OCI-LY3 (cell line): Measurements from ENCODE around the gene AHRR.

Source experiments
- H2AFZ ChIP-seq: fragments of 200-600, 300-600 bp; shearing (Covaris generic); 2 replicates; pipeline ENCODE4 v1.6.0; 2014; ENCODE audit warnings: antibody characterized with exemption, low read depth, low read length
- H3K27ac ChIP-seq: fragments of 200-600, 300-600 bp; sonication (generic); 2 replicates; pipeline ENCODE4 v1.5.1; 2014; ENCODE audit warnings: mild to moderate bottlenecking, low read length, moderate library complexity, mixed read lengths
- H3K27me3 ChIP-seq: fragments of 200-600, 300-600 bp; sonication (generic); 2 replicates; pipeline ENCODE4 v1.6.1; 2014; ENCODE audit warnings: low read depth, low read length, mixed read lengths
- H3K36me3 ChIP-seq: fragments of 200-600, 300-600 bp; sonication (generic); replicated peaks from 2 replicates; pipeline ENCODE3; 2014; ENCODE audit warnings: low read depth, low read length, mixed read lengths
- H3K4me1 ChIP-seq: fragments of 300-600, 200-600 bp; sonication (generic); 2 replicates; pipeline ENCODE4 v1.6.1; 2014; ENCODE audit warnings: low read length, mixed read lengths
- H3K4me2 ChIP-seq: fragments of 200-600, 300-600 bp; sonication (generic); 2 replicates; pipeline ENCODE4 v1.6.1; 2014; ENCODE audit warnings: low read length, mixed read lengths
- H3K4me3 ChIP-seq: fragments of 300-600, 200-600 bp; sonication (generic); 2 replicates; pipeline ENCODE4 v1.5.1; 2014; ENCODE audit warnings: antibody characterized with exemption, mild to moderate bottlenecking, low read length, moderate library complexity
- H3K79me2 ChIP-seq: fragments of 300-600, 200-600 bp; shearing (Covaris generic); 2 replicates; pipeline ENCODE4 v1.6.1; 2014; ENCODE audit warnings: mild to moderate bottlenecking, low read length, mixed read lengths
- H3K9ac ChIP-seq: fragments of 300-600, 200-600 bp; shearing (Covaris generic); 2 replicates; pipeline ENCODE4 v1.6.0; 2014; ENCODE audit warnings: mild to moderate bottlenecking, low read length, moderate library complexity
- H3K9me3 ChIP-seq: fragments of 200-600, 300-600 bp; shearing (Covaris generic); 2 replicates; pipeline ENCODE4 v1.6.1; 2014; ENCODE audit warnings: low read length, mixed read lengths; ENCODE audit not compliant: insufficient read depth
- H4K20me1 ChIP-seq: fragments of 200-600, 300-600 bp; sonication (generic); 2 replicates; pipeline ENCODE4 v1.6.1; 2016; ENCODE audit warnings: low read length, mixed read lengths; ENCODE audit not compliant: insufficient read depth
- CTCF ChIP-seq: fragments of 200-600, 300-600 bp; sonication (generic); IDR thresholded peaks from 2 replicates; pipeline ENCODE4 v1.5.1; 2014; ENCODE audit warnings: antibody characterized with exemption, low read length, low read depth
- EZH2phosphoT487 ChIP-seq: fragments of 200-600 bp; shearing (Covaris generic); IDR thresholded peaks from 2 replicates; pipeline ENCODE4 v1.6.1; 2018; ENCODE audit warnings: antibody characterized with exemption, mixed run types, low read depth

The AHRR gene

DNA sequence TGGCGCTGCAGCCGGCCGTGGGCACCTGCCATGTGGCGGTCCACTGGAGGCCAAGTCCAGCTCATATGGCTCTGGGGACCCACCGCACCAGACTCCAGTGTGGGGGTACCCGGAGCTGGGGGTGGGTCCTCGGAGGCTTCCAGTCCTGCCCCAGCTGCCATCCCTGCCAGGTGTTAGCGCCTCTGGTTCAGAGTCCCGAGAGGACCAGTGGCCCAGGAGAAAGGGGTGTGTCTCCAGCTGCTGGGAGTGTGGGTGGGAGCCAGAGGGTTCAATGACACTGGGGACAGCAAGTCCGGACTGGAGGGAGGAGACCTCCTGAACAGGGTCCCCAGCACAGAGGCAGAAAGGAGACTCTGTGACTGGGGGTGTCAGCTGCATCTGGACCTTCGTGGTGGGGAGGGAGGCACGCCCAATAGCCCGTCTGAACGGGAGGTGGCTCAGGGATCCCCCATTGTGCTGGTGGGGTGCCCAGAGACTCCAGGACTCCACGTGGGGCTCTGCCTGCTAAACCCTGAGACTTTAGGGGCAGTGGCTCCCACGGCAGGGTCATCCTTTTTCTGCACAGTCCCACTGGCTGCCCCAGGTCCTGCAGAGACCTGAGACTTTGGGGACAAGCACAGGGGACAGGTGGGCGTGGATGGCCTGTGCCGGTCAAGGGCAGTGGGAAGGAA lies 2.4 kb upstream of the AHRR start:
- no peak for TF ChIP-seq EZH2phosphoT487
- TF ChIP-seq CTCF: no peak
- H3K9me3 ChIP-seq: no peaks in the 10 kb centered on the region
- peaks cover 10% of the 10 kb centered on the region for H3K4me1 ChIP-seq
- no peak overlapping the region for H3K9ac ChIP-seq
- H2AFZ ChIP-seq: no peak overlapping the region
- H3K4me3 ChIP-seq: no peak overlapping the region
- H3K27ac ChIP-seq: no peak overlapping the region
- no peaks in the 10 kb centered on the region for H4K20me1 ChIP-seq
- H3K4me2 ChIP-seq: no peak overlapping the region
- no peaks in the 10 kb centered on the region for H3K79me2 ChIP-seq
- no peaks in the 10 kb centered on the region for H3K36me3 ChIP-seq
- no peaks in the 10 kb centered on the region for H3K27me3 ChIP-seq

GRCh38 chr5:320524-321229 lies 837 bp upstream of the AHRR start:
- TF ChIP-seq EZH2phosphoT487 (no peak), CTCF (no peak)
- H2AFZ ChIP-seq: no peak overlapping the region

GRCh38 chr5:321726-322251 lies 275 bp downstream of the AHRR start:
- Histone ChIP-seq H4K20me1 (no peaks in the 10 kb centered on the region), H3K4me1 (peaks cover 10% of the 10 kb centered on the region), H3K9me3 (no peaks in the 10 kb centered on the region), H3K4me3 (no peak overlapping the region), H2AFZ (no peak overlapping the region), H3K27ac (no peak overlapping the region), H3K27me3 (no peaks in the 10 kb centered on the region), H3K4me2 (no peak overlapping the region), H3K36me3 (no peaks in the 10 kb centered on the region), H3K79me2 (no peaks in the 10 kb centered on the region), H3K9ac (no peak overlapping the region)
- TF ChIP-seq CTCF (no peak), EZH2phosphoT487 (no peak)

More at GRCh38 chr5:320524-321229, 837 bp upstream of the AHRR start:
- no peak overlapping the region for H3K27ac ChIP-seq
- H3K27me3 ChIP-seq: no peaks in the 10 kb centered on the region
- H3K9ac ChIP-seq: no peak overlapping the region
- H3K4me3 ChIP-seq: no peak overlapping the region
- no peaks in the 10 kb centered on the region for H3K9me3 ChIP-seq
- no peaks in the 10 kb centered on the region for H4K20me1 ChIP-seq
- no peaks in the 10 kb centered on the region for H3K79me2 ChIP-seq
- H3K4me2 ChIP-seq: no peak overlapping the region
- H3K36me3 ChIP-seq: no peaks in the 10 kb centered on the region
- H3K4me1 ChIP-seq: peaks cover 10% of the 10 kb centered on the region

GRCh38 chr5:322281-322941 lies 897 bp downstream of the AHRR start:
- H3K4me2 ChIP-seq: no peak overlapping the region
- peaks cover 7% of the 10 kb centered on the region for H3K4me1 ChIP-seq
- no peaks in the 10 kb centered on the region for H3K9me3 ChIP-seq
- H3K27me3 ChIP-seq: no peaks in the 10 kb centered on the region
- H3K79me2 ChIP-seq: no peaks in the 10 kb centered on the region
- H3K9ac ChIP-seq: no peak overlapping the region
- no peaks in the 10 kb centered on the region for H3K36me3 ChIP-seq
- H4K20me1 ChIP-seq: no peaks in the 10 kb centered on the region
- H2AFZ ChIP-seq: no peak overlapping the region
- TF ChIP-seq CTCF: no peak
- no peak for TF ChIP-seq EZH2phosphoT487
- H3K27ac ChIP-seq: no peak overlapping the region
- H3K4me3 ChIP-seq: no peak overlapping the region
